ENCODE measurements around the gene MRPL21.

- TF ChIP-seq CTCF (IDR thresholded peaks at IDR 0.05), result no peak
- TF ChIP-seq POLR2A (IDR thresholded peaks at IDR 0.05), result no peak
- TF ChIP-seq POLR2AphosphoS5 (IDR thresholded peaks at IDR 0.05; ENCODE audit: insufficient read depth in 1 of 2, low read depth in 1 of 2), result no peak
These were observed 46.5 kb downstream of the MRPL21 start for GRCh38 chr11:68857037-68857586.

All from vagina (tissue), 2 donors.